Body of pancreas (tissue), 4 donors: ENCODE results near the gene RCOR1.

Experiments used
- CTCF ChIP-seq, 7 experiments: fragments of 450-650 bp in 4 of 7; fragments of 200-600 bp in 3 of 7; sonication (generic) in 3 of 7; IDR thresholded peaks; one replicate each; pipeline ENCODE4 v1.5.1; 2016 to 2019; ENCODE audit warnings: antibody characterized with exemption in 7 of 7
- POLR2A ChIP-seq, 3 donors: fragments of 450-650 bp; IDR thresholded peaks; one replicate each; pipeline ENCODE4 v1.6.1; 2016; ENCODE audit warnings: antibody characterized with exemption in 3 of 3, mild to moderate bottlenecking in 2 of 3

GRCh38 chr14:102565959-102566358 lies 26.5 kb upstream of the RCOR1 start:
- no peak for TF ChIP-seq CTCF (IDR thresholded peaks at IDR 0.05)
- no peak for TF ChIP-seq POLR2A (IDR thresholded peaks at IDR 0.05)
